NCI-H1436 (cell line): Measurements from ENCODE around the gene ZNF431.
"Not testable (repeated sequence)": the region's sequence is repeated elsewhere in the genome, so short reads cannot be mapped to it uniquely, and the experiment has no call there.

Experiments used
- DNase-seq: peaks from one replicate; lab custom pipeline; 2025; lab: John Stamatoyannopoulos, UW

The ZNF431 gene

GRCh38 chr19:21147540-21147939 is 5.7 kb downstream of the ZNF431 start:
- no peak for DNase-seq

GRCh38 chr19:21148681-21149080 is 6.8 kb downstream of the ZNF431 start:
- DNase-seq = no peak

GRCh38 chr19:21149877-21150276 is 8.0 kb downstream of the ZNF431 start:
- DNase-seq = no peak

GRCh38 chr19:21151460-21151859 is 9.6 kb downstream of the ZNF431 start:
- no peak for DNase-seq

- no peak for DNase-seq
Measured at GRCh38 chr19:21158523-21159135, 16.8 kb downstream of the ZNF431 start.

GRCh38 chr19:21164541-21164940 is 22.7 kb downstream of the ZNF431 start:
- DNase-seq = no peak

GRCh38 chr19:21166436-21166835 is 24.6 kb downstream of the ZNF431 start:
- no peak for DNase-seq

- no peak for DNase-seq
Measured at GRCh38 chr19:21197590-21198295, 55.9 kb downstream of the ZNF431 start.

GRCh38 chr19:21202865-21203494 is 61.1 kb downstream of the ZNF431 start:
- DNase-seq = peak; percentile 1

- no peak for DNase-seq
Measured at GRCh38 chr19:21210037-21210621, 68.3 kb downstream of the ZNF431 start.

- no peak for DNase-seq
Measured at GRCh38 chr19:21221693-21222092, 79.9 kb downstream of the ZNF431 start.

- DNase-seq = not testable (repeated sequence)
Measured at GRCh38 chr19:21229938-21230337, 88.1 kb downstream of the ZNF431 start.

- DNase-seq = no peak
Measured at GRCh38 chr19:21233691-21234090, 91.9 kb downstream of the ZNF431 start.

- not testable (repeated sequence) for DNase-seq
Measured at GRCh38 chr19:21236751-21237150, 94.9 kb downstream of the ZNF431 start.

GRCh38 chr19:21238670-21239069 is 96.8 kb downstream of the ZNF431 start:
- DNase-seq = no peak
